ENCODE measurements around the gene ZDHHC6.
"Not testable (repeated sequence)": the region's sequence is repeated elsewhere in the genome, so short reads cannot be mapped to it uniquely, and the experiment has no call there.

The ZDHHC6 gene

GRCh38 chr10:112441520-112441919 is 5.2 kb downstream of the ZDHHC6 start:
- DNase-seq = no peak

- no peak for DNase-seq
Observed at GRCh38 chr10:112438356-112438755, 8.4 kb downstream of the ZDHHC6 start.

GRCh38 chr10:112434988-112435619 is 11.6 kb downstream of the ZDHHC6 start:
- no peak for DNase-seq

- no peak for DNase-seq
Observed at GRCh38 chr10:112433136-112433535, 13.6 kb downstream of the ZDHHC6 start.

- no peak for DNase-seq
Observed at GRCh38 chr10:112429654-112430230, 17.0 kb downstream of the ZDHHC6 start.

GRCh38 chr10:112429147-112429546 is 17.6 kb downstream of the ZDHHC6 start:
- no peak for DNase-seq

- DNase-seq = no peak
Observed at GRCh38 chr10:112426111-112426510, 20.6 kb downstream of the ZDHHC6 start.

GRCh38 chr10:112424651-112425050 is 22.1 kb downstream of the ZDHHC6 start:
- no peak for DNase-seq

GRCh38 chr10:112421731-112422130 is 25.0 kb downstream of the ZDHHC6 start:
- DNase-seq = no peak

GRCh38 chr10:112412696-112413095 is 34.0 kb downstream of the ZDHHC6 start:
- DNase-seq = no peak

GRCh38 chr10:112409755-112410154 is 37.0 kb downstream of the ZDHHC6 start:
- no peak for DNase-seq

GRCh38 chr10:112409299-112409698 is 37.4 kb downstream of the ZDHHC6 start:
- no peak for DNase-seq

GRCh38 chr10:112407696-112408095 is 39.0 kb downstream of the ZDHHC6 start:
- DNase-seq = no peak

- not testable (repeated sequence) for DNase-seq
Observed at GRCh38 chr10:112406806-112407205, 39.9 kb downstream of the ZDHHC6 start.

GRCh38 chr10:112404617-112405016 is 42.1 kb downstream of the ZDHHC6 start:
- no peak for DNase-seq

- DNase-seq = no peak
Observed at GRCh38 chr10:112402917-112403316, 43.8 kb downstream of the ZDHHC6 start.

- DNase-seq = no peak
Observed at GRCh38 chr10:112397592-112397991, 49.1 kb downstream of the ZDHHC6 start.

- DNase-seq = no peak
Observed at GRCh38 chr10:112395809-112396530, 50.7 kb downstream of the ZDHHC6 start.

GRCh38 chr10:112394475-112394875 is 52.2 kb downstream of the ZDHHC6 start:
- no peak for DNase-seq

- no peak for DNase-seq
Observed at GRCh38 chr10:112393827-112394226, 52.9 kb downstream of the ZDHHC6 start.

GRCh38 chr10:112393341-112393740 is 53.4 kb downstream of the ZDHHC6 start:
- DNase-seq = no peak

- DNase-seq = no peak
Observed at GRCh38 chr10:112390125-112390703, 56.5 kb downstream of the ZDHHC6 start.

- DNase-seq = no peak
Observed at GRCh38 chr10:112389271-112389822, 57.4 kb downstream of the ZDHHC6 start.

- no peak for DNase-seq
Observed at GRCh38 chr10:112388548-112388947, 58.2 kb downstream of the ZDHHC6 start.
